T-helper 1 cell treated with Interleukin-12 subunit alpha and Interleukin-12 subunit beta and Interleukin-4 antibody, amounts not matched to agents 30 ng/mL and 1 ng/mL, for 36 hours (primary cell): ENCODE results near the gene SYCE1. TPM values are rescaled to one million over a fixed set of nuclear protein-coding genes. Genes with fewer than 3 reads are reported as not detected.

Experiments
- intact Hi-C: fragments of 100-400 bp; cut with micrococcal nuclease; formaldehyde crosslinking; loops from one replicate; pipeline ENCODE4 v1.15.1; 2024
- total RNA-seq: library from RNA; stranded (reverse); gene quantifications from 2 replicates; pipeline ENCODE4 v1.2.3, GENCODE V29; 2022

SYCE1 gene
- total RNA-seq, 1 donor from 2014 or later: 0.25 TPM

GRCh38 chr10:133516057-133516456 is 49.3 kb downstream of the SYCE1 start:
- intact Hi-C loops: no loop called here

- intact Hi-C loops: no loop called here
Observed at GRCh38 chr10:133515471-133515870, 49.9 kb downstream of the SYCE1 start.

GRCh38 chr10:133511907-133512528 is 53.4 kb downstream of the SYCE1 start:
- intact Hi-C loops: no loop called here

GRCh38 chr10:133511408-133511807 is 54.0 kb downstream of the SYCE1 start:
- intact Hi-C loops: no loop called here

GRCh38 chr10:133509700-133510099 is 55.7 kb downstream of the SYCE1 start:
- intact Hi-C loops: no loop called here

Other genes with a start within 250 kb of the SYCE1 start
- gene CALY, start 228.7 kb downstream of the SYCE1 start, total RNA-seq: 0.44 TPM in 1 of 2 replicates, not detected in the other
- not detected in 2 replicates for gene PRAP1, start 218.2 kb downstream of the SYCE1 start, total RNA-seq
- gene FUOM, start 207.6 kb downstream of the SYCE1 start, total RNA-seq: 14.2 and 17.0 TPM in 2 replicates
- 37.6 and 40.4 TPM in 2 replicates for gene ECHS1, start 192.2 kb downstream of the SYCE1 start, total RNA-seq
- gene PAOX, start 186.3 kb downstream of the SYCE1 start, total RNA-seq: 4.5 and 6.2 TPM in 2 replicates
- 51.7 and 56.0 TPM in 2 replicates for gene MTG1, start 171.4 kb downstream of the SYCE1 start, total RNA-seq
- not detected in 2 replicates for gene SPRN, start 141.0 kb downstream of the SYCE1 start, total RNA-seq
- 1.6 TPM in 2 replicates for gene SCART1, start 111.6 kb downstream of the SYCE1 start, total RNA-seq
- gene CYP2E1, start 38.2 kb downstream of the SYCE1 start, total RNA-seq: 0.56 and 1.0 TPM in 2 replicates
- not detected in 2 replicates for gene FRG2B, start 61.2 kb upstream of the SYCE1 start, total RNA-seq